ENCODE results near the gene OSER1.
"Not testable (repeated sequence)": the region's sequence is repeated elsewhere in the genome, so short reads cannot be mapped to it uniquely, and the experiment has no call there.

Gene OSER1

GRCh38 chr20:44199877-44200276 is 10.7 kb downstream of the OSER1 start:
- no peak for DNase-seq

GRCh38 chr20:44198872-44199271 is 11.7 kb downstream of the OSER1 start:
- DNase-seq: no peak

- no peak for DNase-seq
Measured at GRCh38 chr20:44196271-44196670, 14.3 kb downstream of the OSER1 start.

GRCh38 chr20:44195605-44196004 is 15.0 kb downstream of the OSER1 start:
- DNase-seq: no peak

GRCh38 chr20:44193801-44194200 is 16.8 kb downstream of the OSER1 start:
- DNase-seq: no peak

GRCh38 chr20:44191640-44192039 is 18.9 kb downstream of the OSER1 start:
- not testable (repeated sequence) for DNase-seq

- peak; percentile 37 for DNase-seq
Measured at GRCh38 chr20:44190197-44190852, 20.2 kb downstream of the OSER1 start.

GRCh38 chr20:44188752-44189151 is 21.8 kb downstream of the OSER1 start:
- no peak for DNase-seq

GRCh38 chr20:44187772-44188709 is 22.5 kb downstream of the OSER1 start:
- DNase-seq: no peak

- DNase-seq: no peak
Measured at GRCh38 chr20:44187054-44187771, 23.4 kb downstream of the OSER1 start, which contains the start of gene JPH2. Gene JPH2 (minus strand): TSS chr20:44187188. CDS start chr20:44186705, 483 bp downstream.

GRCh38 chr20:44186674-44187053 is 23.9 kb downstream of the OSER1 start:
- DNase-seq: no peak

GRCh38 chr20:44186201-44186600 is 24.4 kb downstream of the OSER1 start:
- no peak for DNase-seq

GRCh38 chr20:44185574-44185973 is 25.0 kb downstream of the OSER1 start:
- no peak for DNase-seq

GRCh38 chr20:44183282-44183681 is 27.3 kb downstream of the OSER1 start:
- DNase-seq: no peak

GRCh38 chr20:44182863-44183262 is 27.7 kb downstream of the OSER1 start:
- no peak for DNase-seq

GRCh38 chr20:44182135-44182765 is 28.3 kb downstream of the OSER1 start:
- DNase-seq: no peak

- no peak for DNase-seq
Measured at GRCh38 chr20:44181611-44182010, 29.0 kb downstream of the OSER1 start.

GRCh38 chr20:44180814-44181213 is 29.8 kb downstream of the OSER1 start:
- DNase-seq: no peak

- DNase-seq: no peak
Measured at GRCh38 chr20:44176833-44177534, 33.6 kb downstream of the OSER1 start.

- no peak for DNase-seq
Measured at GRCh38 chr20:44174996-44175765, 35.4 kb downstream of the OSER1 start.

GRCh38 chr20:44173846-44174245 is 36.7 kb downstream of the OSER1 start:
- DNase-seq: no peak

Data from CD4-positive, alpha-beta T cell treated with Interleukin-15 for 1 hour (primary cell).